ENCODE data around the gene OR1G1.
"Not testable (repeated sequence)": the region's sequence is repeated elsewhere in the genome, so short reads cannot be mapped to it uniquely, and the experiment has no call there.

The OR1G1 gene

GRCh38 chr17:3127451-3127850 is at the start of gene OR1G1:
Gene OR1G1 (minus strand): TSS chr17:3127551. CDS start chr17:3127551, 0 bp downstream.
- no peak for DNase-seq

GRCh38 chr17:3167574-3167973 is 40.2 kb upstream of the OR1G1 start:
- DNase-seq, result no peak

GRCh38 chr17:3157218-3157617 is 29.9 kb upstream of the OR1G1 start:
- no peak for DNase-seq

GRCh38 chr17:3137494-3137893 is 10.1 kb upstream of the OR1G1 start:
- not testable (repeated sequence) for DNase-seq

GRCh38 chr17:3104322-3104721 is 23.0 kb downstream of the OR1G1 start, which contains the start of gene OR1D2:
Gene OR1D2 (minus strand): TSS chr17:3104422. CDS start chr17:3092996, 11,426 bp downstream.
- DNase-seq, result no peak

All from GDM1 (cell line).